SK-N-SH (cell line): ENCODE results near the gene WWOX. TPM values are rescaled to one million over a fixed set of nuclear protein-coding genes. Genes with fewer than 3 reads are reported as not detected.

Source experiments
- CTCF ChIA-PET: fragments of 300-600, 350-600 bp; formaldehyde crosslinking; extraction: SDS; loops from one replicate; lab custom pipeline; 2021; lab: Yijun Ruan, JAX
- POLR2A ChIA-PET: fragments of 350-600 bp; sonication (Branson Sonifier 250); formaldehyde crosslinking; extraction: SDS; loops from one replicate; lab custom pipeline; 2020; ENCODE audit warnings: antibody characterized with exemption, inconsistent platforms; lab: Yijun Ruan, JAX
- DNase-seq: peaks from one replicate; pipeline ENCODE4 v3.0.0; 2012
- H2AFZ ChIP-seq: fragments of 200-600 bp; sonication (generic); 2 replicates; pipeline ENCODE4 v1.8.1; 2016; ENCODE audit warnings: antibody characterized with exemption, mild to moderate bottlenecking, low read depth
- H3F3A ChIP-seq: fragments of 200-600 bp; sonication (generic); replicated peaks from 2 replicates; pipeline ENCODE3; 2016; ENCODE audit warnings: antibody characterized with exemption, mild to moderate bottlenecking; ENCODE audit not compliant: insufficient read depth
- H3K27ac ChIP-seq, 2 experiments: fragments of 200-500 bp in 1 of 2; fragments of 200-600 bp in 1 of 2; sonication (Bioruptor generic) in 1 of 2; sonication (generic), shearing (Covaris generic) in 1 of 2; 2 replicates each; pipeline versions ENCODE4 v1.5.1 to v1.6.1; 2014 to 2016; ENCODE audit warnings: low read depth in 2 of 2, inconsistent platforms in 1 of 2, low read length in 1 of 2, mild to moderate bottlenecking in 1 of 2, mixed read lengths in 1 of 2
- H3K27me3 ChIP-seq: fragments of 200-600 bp; sonication (generic), shearing (Covaris generic); 2 replicates; pipeline ENCODE4 v1.6.1; 2016; ENCODE audit warnings: mixed run types; ENCODE audit not compliant: insufficient read depth
- H3K36me3 ChIP-seq, 2 experiments: fragments of 200-500 bp in 1 of 2; fragments of 200-600 bp in 1 of 2; sonication (Bioruptor generic) in 1 of 2; sonication (generic) in 1 of 2; replicated peaks in 1 of 2; 2 replicates each; pipeline versions ENCODE3 to v1.5.1; 2014 to 2016; ENCODE audit warnings: low read length in 1 of 2, mild to moderate bottlenecking in 1 of 2; ENCODE audit not compliant: insufficient read depth in 2 of 2, control insufficient read depth in 1 of 2
- H3K4me1 ChIP-seq, 2 experiments: fragments of 200-500 bp in 1 of 2; fragments of 200-600 bp in 1 of 2; sonication (Bioruptor generic) in 1 of 2; sonication (generic), shearing (Covaris generic) in 1 of 2; 2 replicates each; pipeline versions ENCODE4 v1.5.1 to v1.6.1; 2014 to 2016; ENCODE audit warnings: low read depth in 1 of 2, low read length in 1 of 2, mixed run types in 1 of 2; ENCODE audit not compliant: insufficient read depth in 2 of 2, control insufficient read depth in 1 of 2
- H3K4me2 ChIP-seq: fragments of 200-600 bp; sonication (generic), shearing (Covaris generic); 2 replicates; pipeline ENCODE4 v1.6.1; 2017; ENCODE audit warnings: mixed run types
- H3K4me3 ChIP-seq, 2 experiments: fragments of 200-500 bp in 1 of 2; fragments of 200-600 bp in 1 of 2; sonication (Bioruptor generic) in 1 of 2; sonication (generic), shearing (Covaris generic) in 1 of 2; 2 replicates each; pipeline versions ENCODE4 v1.5.1 to v1.8.1; 2014 to 2016; ENCODE audit warnings: low read depth in 2 of 2, inconsistent platforms in 1 of 2, low read length in 1 of 2, mild to moderate bottlenecking in 1 of 2, mixed read lengths in 1 of 2, moderate library complexity in 1 of 2
- H3K79me2 ChIP-seq: fragments of 200-600 bp; sonication (generic); 2 replicates; pipeline ENCODE4 v1.8.1; 2017; ENCODE audit warnings: mild to moderate bottlenecking; ENCODE audit not compliant: insufficient read depth
- H3K9ac ChIP-seq: fragments of 200-600 bp; sonication (generic); 2 replicates; pipeline ENCODE4 v1.6.1; 2017; ENCODE audit warnings: mixed run types
- H3K9me2 ChIP-seq: fragments of 200-600 bp; sonication (generic); 2 replicates; pipeline ENCODE4 v1.6.1; 2017; ENCODE audit warnings: mixed run types
- H3K9me3 ChIP-seq: fragments of 200-600 bp; sonication (generic); 2 replicates; pipeline ENCODE4 v1.6.1; 2017; ENCODE audit warnings: mixed run types, mild to moderate bottlenecking, moderate library complexity
- H4K20me1 ChIP-seq: fragments of 200-600 bp; sonication (generic); 2 replicates; pipeline ENCODE4 v1.6.1; 2017; ENCODE audit warnings: mild to moderate bottlenecking, mixed run types; ENCODE audit not compliant: insufficient read depth
- CHD2 ChIP-seq: fragments of 150-350 bp; IDR thresholded peaks from 2 replicates; pipeline ENCODE4 v1.6.1; 2018; ENCODE audit warnings: low read length; ENCODE audit not compliant: partially characterized antibody
- EP300 ChIP-seq, 2 experiments: IDR thresholded peaks; 2 replicates each; pipeline versions ENCODE4 v1.4.0 to v1.6.1; 2012; ENCODE audit warnings: borderline replicate concordance in 1 of 2, low read depth in 1 of 2, low read length in 1 of 2
- FOSL2 ChIP-seq: IDR thresholded peaks from 2 replicates; pipeline ENCODE4 v1.4.0; 2012; ENCODE audit warnings: low read depth, mild to moderate bottlenecking, moderate library complexity, borderline replicate concordance
- FOXJ3 ChIP-seq: sonication (generic); formaldehyde crosslinking; IDR thresholded peaks from 2 replicates; pipeline ENCODE4 v1.5.1; 2020; ENCODE audit warnings: mild to moderate bottlenecking, missing genetic modification reagents
- GABPA ChIP-seq: IDR thresholded peaks from 2 replicates; pipeline ENCODE4 v1.4.0; 2012; ENCODE audit warnings: low read depth, mild to moderate bottlenecking
- GATA2 ChIP-seq: sonication (generic); formaldehyde crosslinking; IDR thresholded peaks from 2 replicates; pipeline ENCODE4 v1.5.0; 2020; ENCODE audit warnings: mild to moderate bottlenecking, missing genetic modification reagents
- NRF1 ChIP-seq: IDR thresholded peaks from 2 replicates; pipeline ENCODE4 v1.6.1; 2012; ENCODE audit warnings: low read depth, mild to moderate bottlenecking, low read length
- PBX3 ChIP-seq: IDR thresholded peaks from 2 replicates; pipeline ENCODE4; 2012
- POLR2AphosphoS5 ChIP-seq: IDR thresholded peaks from 2 replicates; pipeline ENCODE4 v1.6.1; 2012; ENCODE audit warnings: low read depth, low read length
- RAD21 ChIP-seq: IDR thresholded peaks from 2 replicates; pipeline ENCODE4 v1.6.1; 2012; ENCODE audit warnings: mild to moderate bottlenecking, low read length
- RCOR1 ChIP-seq: fragments of 150-350 bp; IDR thresholded peaks from 2 replicates; pipeline ENCODE4 v1.6.1; 2017; ENCODE audit warnings: antibody characterized with exemption, low read length
- RFX5 ChIP-seq: IDR thresholded peaks from 2 replicates; pipeline ENCODE4 v1.6.1; 2012; ENCODE audit warnings: mild to moderate bottlenecking, improper control_type of control experiment, low read length
- RXRA ChIP-seq: IDR thresholded peaks from 2 replicates; pipeline ENCODE4 v1.4.0; 2012; ENCODE audit warnings: low read depth, mild to moderate bottlenecking, borderline replicate concordance
- TAF1 ChIP-seq: IDR thresholded peaks from 2 replicates; pipeline ENCODE4 v1.6.1; 2012; ENCODE audit warnings: low read depth, mild to moderate bottlenecking, low read length, moderate library complexity, borderline replicate concordance
- TEAD4 ChIP-seq: IDR thresholded peaks from 2 replicates; pipeline ENCODE4 v1.4.0; 2012; ENCODE audit warnings: mild to moderate bottlenecking, borderline replicate concordance; ENCODE audit not compliant: insufficient read depth
- USF2 ChIP-seq: fragments of 150-350 bp; IDR thresholded peaks from 2 replicates; pipeline ENCODE4 v1.6.1; 2017; ENCODE audit warnings: antibody characterized with exemption, low read length, low read depth, borderline replicate concordance
- YY1 ChIP-seq: IDR thresholded peaks from 2 replicates; pipeline ENCODE4 v1.4.0; 2012; ENCODE audit warnings: low read depth, mild to moderate bottlenecking
- WGBS: methylation state at CpG from one replicate; pipeline ENCODE4 v1.1.6; 2017; ENCODE audit warnings: low lambda C conversion rate; 5-methylcytosine and 5-hydroxymethylcytosine counted together
- polyA plus RNA-seq, 3 experiments: library from polyadenylated mRNA; depleted of rRNA; stranded (reverse); fragments of >200 nt; gene quantifications; 2 replicates each; pipeline ENCODE4 v1.2.3, GENCODE V29; 2012
- TF ChIP-seq, protein P1 (sequence below): IDR thresholded peaks from 2 replicates; pipeline ENCODE4 v1.4.0; 2012; ENCODE audit warnings: low read depth, borderline replicate concordance
- TF ChIP-seq, protein P2 (sequence below): IDR thresholded peaks from 2 replicates; pipeline ENCODE4 v1.4.0; 2012; ENCODE audit warnings: low read depth, borderline replicate concordance

The WWOX gene
- polyA plus RNA-seq, 1 of the 3 experiments (the other 2 are of a cell fraction) = 10.8 TPM

- no peak for DNase-seq
- no peak overlapping the region for H3K27ac ChIP-seq
- CTCF ChIA-PET = no interaction called here
- H3K9ac ChIP-seq = no peak overlapping the region
- H3F3A ChIP-seq = no peaks in the 10 kb centered on the region
- H3K9me3 ChIP-seq = no peaks in the 10 kb centered on the region
- POLR2A ChIA-PET = no interaction called here
- no peak overlapping the region for H2AFZ ChIP-seq
- 60% methylated on average over 13 of the region's 13 CpGs for WGBS
- no peak overlapping the region for H3K4me2 ChIP-seq
- H3K79me2 ChIP-seq = no peaks in the 10 kb centered on the region
- no peaks in the 10 kb centered on the region for H4K20me1 ChIP-seq
- H3K4me1 ChIP-seq = peaks cover 0 to 3% of the 10 kb centered on the region in 2 experiments; a peak in 1 of 4 replicates
- H3K36me3 ChIP-seq = no peaks in the 10 kb centered on the region
- no peaks in the 10 kb centered on the region for H3K27me3 ChIP-seq
- TF ChIP-seq RCOR1 (no peak), TAF1 (no peak), RAD21 (no peak), RFX5 (no peak), RXRA (no peak), FOXJ3 (no peak), EP300 (IDR thresholded peaks at IDR 0.05; ENCODE audit: borderline replicate concordance in 1 of 2, low read depth in 1 of 2, low read length in 1 of 2) (no peak), GATA2 (no peak), YY1 (no peak), NRF1 (no peak), USF2 (no peak)
- TF ChIP-seq, protein P1, sequence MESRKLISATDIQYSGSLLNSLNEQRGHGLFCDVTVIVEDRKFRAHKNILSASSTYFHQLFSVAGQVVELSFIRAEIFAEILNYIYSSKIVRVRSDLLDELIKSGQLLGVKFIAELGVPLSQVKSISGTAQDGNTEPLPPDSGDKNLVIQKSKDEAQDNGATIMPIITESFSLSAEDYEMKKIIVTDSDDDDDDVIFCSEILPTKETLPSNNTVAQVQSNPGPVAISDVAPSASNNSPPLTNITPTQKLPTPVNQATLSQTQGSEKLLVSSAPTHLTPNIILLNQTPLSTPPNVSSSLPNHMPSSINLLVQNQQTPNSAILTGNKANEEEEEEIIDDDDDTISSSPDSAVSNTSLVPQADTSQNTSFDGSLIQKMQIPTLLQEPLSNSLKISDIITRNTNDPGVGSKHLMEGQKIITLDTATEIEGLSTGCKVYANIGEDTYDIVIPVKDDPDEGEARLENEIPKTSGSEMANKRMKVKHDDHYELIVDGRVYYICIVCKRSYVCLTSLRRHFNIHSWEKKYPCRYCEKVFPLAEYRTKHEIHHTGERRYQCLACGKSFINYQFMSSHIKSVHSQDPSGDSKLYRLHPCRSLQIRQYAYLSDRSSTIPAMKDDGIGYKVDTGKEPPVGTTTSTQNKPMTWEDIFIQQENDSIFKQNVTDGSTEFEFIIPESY = no peak
- TF ChIP-seq, protein P2, sequence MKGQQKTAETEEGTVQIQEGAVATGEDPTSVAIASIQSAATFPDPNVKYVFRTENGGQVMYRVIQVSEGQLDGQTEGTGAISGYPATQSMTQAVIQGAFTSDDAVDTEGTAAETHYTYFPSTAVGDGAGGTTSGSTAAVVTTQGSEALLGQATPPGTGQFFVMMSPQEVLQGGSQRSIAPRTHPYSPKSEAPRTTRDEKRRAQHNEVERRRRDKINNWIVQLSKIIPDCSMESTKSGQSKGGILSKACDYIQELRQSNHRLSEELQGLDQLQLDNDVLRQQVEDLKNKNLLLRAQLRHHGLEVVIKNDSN = no peak
- H3K9me2 ChIP-seq = no peaks in the 10 kb centered on the region
- no peak overlapping the region for H3K4me3 ChIP-seq
Observed at GRCh38 chr16:79018650-79019429, 919.4 kb downstream of the WWOX start.

DNA sequence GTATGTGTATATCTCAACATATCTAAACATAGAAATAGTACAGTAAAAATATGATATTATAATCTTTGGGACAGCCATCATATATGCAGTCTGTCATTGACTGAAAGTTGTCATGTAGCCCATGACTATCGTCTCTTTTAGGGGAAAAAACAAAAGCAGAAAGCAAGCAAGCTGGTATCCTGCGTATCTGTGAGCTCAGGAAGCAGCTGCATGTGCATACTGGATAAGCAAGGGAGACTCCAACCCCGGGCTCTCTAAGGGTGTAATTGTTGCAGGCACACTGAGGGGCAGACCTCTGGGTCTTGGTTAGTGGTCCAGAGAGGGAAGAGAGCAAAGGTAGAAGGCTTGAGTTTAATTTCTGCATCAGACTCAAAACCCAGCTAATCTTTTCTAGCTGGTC is 920.0 kb downstream of the WWOX start:
- CTCF ChIA-PET = no interaction called here
- no peaks in the 10 kb centered on the region for H3K36me3 ChIP-seq
- 11% methylated on average over 3 of the region's 3 CpGs for WGBS
- H3K27me3 ChIP-seq = no peaks in the 10 kb centered on the region
- H3K79me2 ChIP-seq = no peaks in the 10 kb centered on the region
- H2AFZ ChIP-seq = no peak overlapping the region
- H3K9me3 ChIP-seq = no peaks in the 10 kb centered on the region
- no peak overlapping the region for H3K4me2 ChIP-seq
- no peak overlapping the region for H3K9ac ChIP-seq
- H3F3A ChIP-seq = no peaks in the 10 kb centered on the region
- no peak for DNase-seq
- POLR2A ChIA-PET = no interaction called here
- no peaks in the 10 kb centered on the region for H4K20me1 ChIP-seq
- H3K4me1 ChIP-seq = peaks cover 0 to 3% of the 10 kb centered on the region in 2 experiments; a peak in 1 of 4 replicates
- no peak overlapping the region for H3K4me3 ChIP-seq
- H3K9me2 ChIP-seq = no peaks in the 10 kb centered on the region
- H3K27ac ChIP-seq = no peak overlapping the region
- TF ChIP-seq FOSL2 = no peak
- TF ChIP-seq FOXJ3 = no peak
- no peak for TF ChIP-seq TEAD4
- no peak for TF ChIP-seq USF2
- no peak for TF ChIP-seq CHD2
- no peak for TF ChIP-seq NRF1
- TF ChIP-seq PBX3 = no peak
- TF ChIP-seq POLR2AphosphoS5 = no peak
- TF ChIP-seq RXRA = no peak
- TF ChIP-seq, protein P1 = no peak
- TF ChIP-seq RFX5 = no peak
- no peak for TF ChIP-seq GABPA
